Omental fat pad (tissue), 4 donors: Measurements from ENCODE around the gene FHIP1A. TPM values are rescaled to one million over a fixed set of nuclear protein-coding genes. Genes with fewer than 3 reads are reported as not detected.

Experiments
- ATAC-seq: fragments of 150-250 bp; one replicate; pipeline ENCODE4 v1.9.1; 2016; ENCODE audit warnings: mild to moderate bottlenecking, moderate library complexity; ENCODE audit not compliant: low FRiP score
- DNase-seq: peaks from one replicate; pipeline ENCODE4 v3.0.0-alpha.2; 2019; ENCODE audit warnings: low spot score
- CTCF ChIP-seq, 3 donors: fragments of 450-650 bp; IDR thresholded peaks; one replicate each; pipeline ENCODE4 v1.5.1; 2016 to 2017; ENCODE audit warnings: antibody characterized with exemption in 3 of 3, mild to moderate bottlenecking in 3 of 3, moderate library complexity in 2 of 3
- total RNA-seq, 4 donors: library from RNA; depleted of rRNA; stranded (reverse); fragments of >200 nt; gene quantifications; one replicate each; pipeline ENCODE4 v1.1.0, GENCODE V29; 2016

The FHIP1A gene
- total RNA-seq, 4 donors from 2014 or later: 0.32 to 29.1 (median 6.2) TPM

- no peak for TF ChIP-seq CTCF (IDR thresholded peaks at IDR 0.05)
- no peak for DNase-seq
- no peak for ATAC-seq
Observed at GRCh38 chr4:151417766-151418376, 8.9 kb downstream of the FHIP1A start.

GRCh38 chr4:151418385-151418784 lies 9.4 kb downstream of the FHIP1A start:
- TF ChIP-seq CTCF (IDR thresholded peaks at IDR 0.05): no peak
- ATAC-seq (peak; percentile 79), DNase-seq (no peak)

- DNase-seq: no peak
- ATAC-seq: no peak
- TF ChIP-seq CTCF (IDR thresholded peaks at IDR 0.05): no peak
Observed at GRCh38 chr4:151418856-151419255, 9.9 kb downstream of the FHIP1A start.

- DNase-seq: no peak
Observed at GRCh38 chr4:151420250-151420807, 11.4 kb downstream of the FHIP1A start.

GRCh38 chr4:151422854-151423253 lies 13.9 kb downstream of the FHIP1A start:
- no peak for TF ChIP-seq CTCF (IDR thresholded peaks at IDR 0.05)
- no peak for DNase-seq
- ATAC-seq: no peak

More at GRCh38 chr4:151420250-151420807, 11.4 kb downstream of the FHIP1A start:
- no peak for ATAC-seq
- TF ChIP-seq CTCF (IDR thresholded peaks at IDR 0.05): no peak

- DNase-seq: no peak
- ATAC-seq: no peak
- TF ChIP-seq CTCF (IDR thresholded peaks at IDR 0.05): no peak
Observed at GRCh38 chr4:151426513-151426912, 17.5 kb downstream of the FHIP1A start.

- no peak for ATAC-seq
- no peak for DNase-seq
- TF ChIP-seq CTCF (IDR thresholded peaks at IDR 0.05): no peak
Observed at GRCh38 chr4:151427266-151427665, 18.3 kb downstream of the FHIP1A start.
